GM21737 (cell line): ENCODE results near the gene PHYHD1.

Experiments
- ATAC-seq: cut with Tn5 transposase; IDR thresholded peaks from one replicate; pipeline ENCODE4 v1.9.1; 2021; ENCODE audit warnings: mild to moderate bottlenecking, moderate library complexity; ENCODE audit not compliant: unreplicated experiment

Gene PHYHD1

GRCh38 chr9:128920381-128921058 lies at the start of gene PHYHD1:
PHYHD1 (plus strand) TSS chr9:128920982; CDS start chr9:128922324, 1,342 bp downstream.
- ATAC-seq = no peak

GRCh38 chr9:128877852-128878251 lies 42.9 kb upstream of the PHYHD1 start:
- ATAC-seq = no peak

- ATAC-seq = peak; percentile 78
Measured at GRCh38 chr9:128881884-128882676, 38.7 kb upstream of the PHYHD1 start, which contains the start of the genes KYAT1 and LRRC8A. KYAT1 (minus strand) TSS chr9:128881950; CDS start chr9:128845405, 36,545 bp downstream. LRRC8A (plus strand) TSS chr9:128882133; CDS start chr9:128907165, 25,032 bp downstream.

- no peak for ATAC-seq
Measured at GRCh38 chr9:128882677-128883603, 37.8 kb upstream of the PHYHD1 start.

- no peak for ATAC-seq
Measured at GRCh38 chr9:128884164-128884563, 36.6 kb upstream of the PHYHD1 start.

- no peak for ATAC-seq
Measured at GRCh38 chr9:128885376-128885775, 35.4 kb upstream of the PHYHD1 start.

GRCh38 chr9:128885798-128886197 lies 35.0 kb upstream of the PHYHD1 start:
- ATAC-seq = no peak

- no peak for ATAC-seq
Measured at GRCh38 chr9:128886211-128886891, 34.4 kb upstream of the PHYHD1 start.

- ATAC-seq = no peak
Measured at GRCh38 chr9:128887049-128887448, 33.7 kb upstream of the PHYHD1 start.

- no peak for ATAC-seq
Measured at GRCh38 chr9:128887914-128888350, 32.9 kb upstream of the PHYHD1 start.

- ATAC-seq = no peak
Measured at GRCh38 chr9:128891321-128892220, 29.2 kb upstream of the PHYHD1 start.

- no peak for ATAC-seq
Measured at GRCh38 chr9:128892221-128892921, 28.4 kb upstream of the PHYHD1 start.

- no peak for ATAC-seq
Measured at GRCh38 chr9:128893354-128893753, 27.4 kb upstream of the PHYHD1 start.

GRCh38 chr9:128894764-128895163 lies 26.0 kb upstream of the PHYHD1 start:
- ATAC-seq = no peak

- ATAC-seq = no peak
Measured at GRCh38 chr9:128895556-128895955, 25.2 kb upstream of the PHYHD1 start.

- ATAC-seq = no peak
Measured at GRCh38 chr9:128898382-128898781, 22.4 kb upstream of the PHYHD1 start.

GRCh38 chr9:128898845-128899565 lies 21.8 kb upstream of the PHYHD1 start:
- no peak for ATAC-seq
